ENCODE results near the gene TMUB2.

Gene TMUB2

DNA sequence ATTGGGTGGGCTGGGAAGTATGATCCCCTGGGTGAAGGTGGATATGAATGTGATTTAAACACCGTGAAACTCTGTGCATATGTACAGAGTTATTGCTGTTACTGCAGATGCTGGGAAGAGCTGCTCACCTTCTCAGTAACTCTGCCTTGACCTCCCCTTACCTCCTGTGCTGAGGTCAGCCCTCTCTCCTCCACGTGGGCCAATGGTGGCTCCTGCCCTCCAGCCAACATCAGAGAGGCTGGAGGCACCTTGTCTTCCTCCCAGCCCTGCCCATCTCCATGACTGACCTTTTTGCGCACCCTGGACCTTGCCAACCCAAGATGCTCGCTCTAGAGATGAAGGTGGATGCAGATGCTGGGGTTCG, 16.7 kb upstream of the TMUB2 start:
- DNase-seq (ENCODE audit: low spot score) = no peak
- TF ChIP-seq, protein P1, sequence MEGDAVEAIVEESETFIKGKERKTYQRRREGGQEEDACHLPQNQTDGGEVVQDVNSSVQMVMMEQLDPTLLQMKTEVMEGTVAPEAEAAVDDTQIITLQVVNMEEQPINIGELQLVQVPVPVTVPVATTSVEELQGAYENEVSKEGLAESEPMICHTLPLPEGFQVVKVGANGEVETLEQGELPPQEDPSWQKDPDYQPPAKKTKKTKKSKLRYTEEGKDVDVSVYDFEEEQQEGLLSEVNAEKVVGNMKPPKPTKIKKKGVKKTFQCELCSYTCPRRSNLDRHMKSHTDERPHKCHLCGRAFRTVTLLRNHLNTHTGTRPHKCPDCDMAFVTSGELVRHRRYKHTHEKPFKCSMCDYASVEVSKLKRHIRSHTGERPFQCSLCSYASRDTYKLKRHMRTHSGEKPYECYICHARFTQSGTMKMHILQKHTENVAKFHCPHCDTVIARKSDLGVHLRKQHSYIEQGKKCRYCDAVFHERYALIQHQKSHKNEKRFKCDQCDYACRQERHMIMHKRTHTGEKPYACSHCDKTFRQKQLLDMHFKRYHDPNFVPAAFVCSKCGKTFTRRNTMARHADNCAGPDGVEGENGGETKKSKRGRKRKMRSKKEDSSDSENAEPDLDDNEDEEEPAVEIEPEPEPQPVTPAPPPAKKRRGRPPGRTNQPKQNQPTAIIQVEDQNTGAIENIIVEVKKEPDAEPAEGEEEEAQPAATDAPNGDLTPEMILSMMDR (IDR thresholded peaks at IDR 0.05; ENCODE audit: extremely low read depth, insufficient read depth, missing control alignments) = no peak
- in situ Hi-C loops (cut with MboI; ENCODE audit: low pct_unique_long_range_greater_than_20kb, low sequenced_read_pairs, unreplicated experiment) = no loop called here

DNA sequence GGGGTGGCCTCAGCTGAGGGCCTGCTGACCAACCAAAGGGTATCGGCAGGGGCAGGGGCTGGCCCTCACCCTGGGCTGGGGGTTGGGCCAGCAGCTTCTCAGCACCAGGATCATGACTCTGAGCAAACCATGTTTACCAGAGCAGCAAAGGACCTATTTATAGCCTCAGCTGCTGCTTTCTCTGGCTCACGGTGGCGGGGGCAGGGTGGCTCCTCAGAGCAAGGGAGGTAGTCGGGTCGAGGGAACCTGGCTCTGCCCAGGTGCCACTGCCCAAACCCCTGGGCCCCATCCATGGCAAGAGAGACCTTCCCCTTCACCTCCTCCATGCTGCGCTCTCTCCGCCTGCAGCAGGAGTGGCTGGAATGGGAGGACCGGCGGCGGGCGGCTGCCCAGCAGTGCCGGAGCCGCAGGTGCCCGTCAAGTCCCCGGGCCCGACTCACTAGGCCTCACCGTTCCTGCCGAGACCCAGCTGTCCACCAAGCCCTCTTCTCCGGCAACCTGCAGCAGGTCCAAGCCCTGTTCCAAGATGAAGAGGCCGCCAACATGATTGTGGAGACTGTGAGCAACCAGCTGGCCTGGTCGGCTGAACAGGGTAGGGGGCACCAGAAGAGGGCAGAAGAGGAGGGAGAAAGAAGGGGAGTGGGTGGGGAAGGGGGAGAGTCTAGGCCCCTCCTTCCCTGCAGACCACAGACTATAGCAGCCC, 16.1 kb upstream of the TMUB2 start, which contains the start of gene ASB16:
Gene ASB16, plus strand, starts transcription at position 206 of the 703 bp plus-strand sequence. Its CDS starts 86 bp downstream, at position 292.
- no peak for DNase-seq (ENCODE audit: low spot score)
- TF ChIP-seq, protein P1 (IDR thresholded peaks at IDR 0.05; ENCODE audit: extremely low read depth, insufficient read depth, missing control alignments) = no peak
- in situ Hi-C loops (cut with MboI; ENCODE audit: low pct_unique_long_range_greater_than_20kb, low sequenced_read_pairs, unreplicated experiment) = no loop called here

DNA sequence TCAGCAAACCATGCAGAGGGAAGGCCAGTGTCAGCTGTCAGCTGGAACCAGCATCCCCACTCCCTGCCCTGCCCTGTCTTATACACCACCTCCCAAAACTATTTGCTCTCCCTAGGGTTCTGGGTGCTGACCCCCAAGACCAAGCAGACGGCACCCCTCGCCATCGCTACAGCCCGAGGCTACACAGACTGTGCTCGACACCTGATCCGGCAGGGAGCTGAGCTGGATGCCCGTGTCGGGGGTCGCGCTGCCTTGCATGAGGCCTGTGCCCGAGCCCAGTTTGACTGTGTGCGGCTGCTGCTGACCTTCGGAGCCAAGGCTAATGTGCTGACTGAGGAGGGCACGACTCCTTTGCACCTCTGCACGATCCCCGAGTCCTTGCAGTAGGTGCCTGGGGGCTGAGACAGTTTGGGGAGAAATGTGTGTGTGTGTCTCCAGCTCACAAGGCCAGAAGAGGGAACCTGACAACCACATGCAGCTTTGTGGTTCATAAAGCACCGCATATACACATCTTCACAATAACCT, 14.8 kb upstream of the TMUB2 start:
- TF ChIP-seq, protein P1 (IDR thresholded peaks at IDR 0.05; ENCODE audit: extremely low read depth, insufficient read depth, missing control alignments) = no peak
- in situ Hi-C loops (cut with MboI; ENCODE audit: low pct_unique_long_range_greater_than_20kb, low sequenced_read_pairs, unreplicated experiment) = no loop called here

DNA sequence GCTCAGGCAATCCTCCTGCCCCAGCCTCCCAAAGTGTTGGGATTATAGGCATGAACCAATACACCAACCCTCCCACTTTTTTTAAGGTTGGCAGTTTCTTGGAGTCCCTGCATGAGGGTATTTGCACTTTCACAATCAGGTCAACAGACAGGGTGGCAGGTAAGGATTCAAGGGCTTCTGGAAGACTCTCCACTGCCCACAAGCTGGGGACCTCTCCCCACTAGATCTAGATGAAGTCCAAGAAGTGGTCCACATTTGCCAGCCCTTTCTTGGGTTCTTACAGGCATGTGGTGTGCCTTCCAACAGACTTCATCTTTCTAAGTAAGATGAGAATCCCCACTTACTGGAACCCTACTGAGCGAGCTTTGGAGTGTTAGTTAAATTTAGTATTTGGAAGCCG, 12.3 kb upstream of the TMUB2 start:
- DNase-seq (ENCODE audit: low spot score) = no peak
- in situ Hi-C loops (cut with MboI; ENCODE audit: low pct_unique_long_range_greater_than_20kb, low sequenced_read_pairs, unreplicated experiment) = no loop called here
- TF ChIP-seq, protein P1 (IDR thresholded peaks at IDR 0.05; ENCODE audit: extremely low read depth, insufficient read depth, missing control alignments) = no peak

More for the DNA sequence above, 14.8 kb upstream of the TMUB2 start:
- DNase-seq (ENCODE audit: low spot score) = no peak

DNA sequence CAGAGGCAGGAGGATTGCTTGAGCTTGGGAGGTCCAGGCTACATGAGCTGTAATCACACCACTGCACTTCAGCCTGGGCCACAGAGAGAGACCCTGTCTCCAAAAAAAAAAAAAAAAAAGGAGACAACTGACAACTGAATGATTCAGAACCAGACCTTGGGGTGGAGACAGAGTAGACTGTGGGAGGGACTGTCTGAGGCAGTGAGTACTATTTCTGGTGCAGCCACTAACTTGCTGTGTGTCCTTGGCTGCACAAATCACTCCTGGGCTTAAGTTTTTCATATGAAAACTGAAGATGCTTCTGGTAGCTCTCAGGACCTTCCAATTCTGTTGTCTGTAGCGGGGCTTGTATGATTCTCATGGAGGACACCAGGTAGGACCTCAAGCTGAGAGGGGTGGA, 10.5 kb upstream of the TMUB2 start:
- TF ChIP-seq, protein P1 (IDR thresholded peaks at IDR 0.05; ENCODE audit: extremely low read depth, insufficient read depth, missing control alignments) = no peak
- DNase-seq (ENCODE audit: low spot score) = no peak
- in situ Hi-C loops (cut with MboI; ENCODE audit: low pct_unique_long_range_greater_than_20kb, low sequenced_read_pairs, unreplicated experiment) = no loop called here

DNA sequence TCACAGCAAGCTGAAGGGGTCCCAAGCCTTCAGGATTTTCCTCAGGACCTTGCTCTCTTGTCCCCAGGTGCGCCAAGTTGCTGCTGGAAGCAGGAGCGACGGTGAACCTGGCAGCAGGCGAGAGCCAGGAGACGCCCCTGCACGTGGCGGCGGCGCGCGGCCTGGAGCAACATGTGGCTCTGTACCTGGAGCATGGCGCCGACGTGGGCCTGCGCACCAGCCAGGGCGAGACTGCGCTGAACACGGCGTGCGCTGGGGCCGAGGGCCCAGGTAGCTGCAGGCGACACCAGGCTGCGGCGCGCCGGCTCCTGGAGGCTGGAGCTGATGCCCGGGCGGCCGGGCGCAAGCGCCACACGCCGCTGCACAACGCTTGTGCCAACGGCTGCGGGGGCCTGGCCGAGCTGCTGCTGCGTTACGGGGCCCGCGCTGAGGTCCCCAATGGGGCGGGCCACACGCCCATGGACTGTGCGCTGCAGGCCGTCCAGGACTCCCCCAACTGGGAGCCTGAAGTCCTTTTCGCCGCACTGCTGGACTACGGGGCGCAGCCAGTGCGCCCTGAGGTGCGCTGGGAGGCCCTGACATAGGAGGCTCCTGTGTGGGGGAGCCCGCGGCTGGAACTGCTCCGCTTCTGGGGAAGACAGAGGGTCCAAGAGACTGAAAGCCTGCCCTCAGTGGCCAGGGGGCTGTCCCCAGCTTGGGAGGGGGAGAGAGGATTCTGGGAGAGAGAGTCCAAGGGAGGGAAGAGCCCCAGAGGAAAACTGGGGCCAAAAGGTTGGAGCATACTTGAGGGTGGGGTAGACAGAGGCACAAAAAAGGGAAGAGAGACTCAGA, 9.9 kb upstream of the TMUB2 start:
- no peak for DNase-seq (ENCODE audit: low spot score)
- in situ Hi-C loops (cut with MboI; ENCODE audit: low pct_unique_long_range_greater_than_20kb, low sequenced_read_pairs, unreplicated experiment) = no loop called here
- TF ChIP-seq, protein P1 (IDR thresholded peaks at IDR 0.05; ENCODE audit: extremely low read depth, insufficient read depth, missing control alignments) = no peak
